CD4-positive, alpha-beta T cell treated with Interleukin-6 at 100 ng/mL for 8 hours (primary cell): ENCODE measurements around the gene CD7.

Source experiments
- DNase-seq: peaks from one replicate; pipeline ENCODE4 v3.0.0-alpha.2; 2020; ENCODE audit warnings: mixed read lengths, low spot score

CD7 gene

DNA sequence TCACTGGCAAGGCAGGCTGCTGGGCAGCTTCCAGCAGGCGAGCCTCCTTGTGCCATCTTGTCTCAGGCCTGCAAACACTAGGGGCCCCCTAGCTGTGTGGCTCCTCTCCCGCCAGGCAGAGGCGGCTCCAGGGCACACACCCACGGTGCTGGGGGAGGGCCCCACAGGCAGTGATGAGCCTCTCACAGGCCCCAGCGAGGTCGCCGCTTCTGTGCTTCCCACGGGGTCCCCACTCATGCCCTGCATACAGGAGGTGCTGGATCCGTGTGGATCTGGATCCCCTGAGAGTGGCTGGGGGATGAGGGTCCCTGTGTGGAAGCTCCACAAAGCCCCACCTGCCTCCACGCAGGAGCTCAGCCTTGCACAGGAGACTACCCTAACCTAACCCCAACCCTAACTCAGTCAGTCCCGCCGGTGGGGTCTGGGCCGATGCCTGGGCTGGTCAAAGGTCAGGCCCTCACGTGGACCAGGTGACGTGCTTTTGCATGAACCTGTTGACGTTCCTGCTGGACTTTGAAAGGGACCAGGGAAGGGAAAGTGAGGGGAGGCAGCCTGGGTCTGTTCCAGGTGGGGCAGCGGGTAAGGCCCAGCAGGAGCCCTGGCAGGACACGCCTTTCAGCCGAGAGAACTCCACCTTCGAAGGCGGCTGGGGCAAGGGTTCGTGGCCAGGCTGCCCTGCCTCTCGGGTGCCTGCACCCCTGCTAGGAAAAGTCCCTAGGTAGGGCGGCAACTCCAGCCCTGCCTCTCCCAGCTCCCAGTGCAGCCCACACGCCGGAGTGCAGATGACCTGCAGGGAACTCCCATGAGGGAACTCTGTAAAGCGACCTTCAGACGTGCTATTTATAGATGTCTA is 11.0 kb upstream of the CD7 start:
- no peak for DNase-seq

DNA sequence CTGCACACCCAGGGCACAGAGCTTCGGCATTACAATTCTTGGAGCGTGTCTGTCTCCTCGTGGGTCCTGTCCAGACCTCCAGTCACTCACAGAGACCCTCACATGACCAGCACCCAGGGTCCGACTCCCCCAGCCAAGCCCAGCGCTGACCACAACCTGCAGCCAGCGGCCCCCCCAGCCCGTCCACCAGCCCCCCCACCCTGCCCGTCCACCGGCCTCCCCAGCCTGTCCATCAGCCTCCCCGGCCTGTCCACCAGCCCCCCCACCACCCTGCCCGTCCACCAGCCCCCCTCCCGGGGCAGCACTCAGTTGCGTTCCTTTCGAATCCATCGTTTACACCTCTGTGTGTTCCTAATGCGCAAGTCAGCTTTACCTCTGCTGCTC is 10.3 kb upstream of the CD7 start:
- no peak for DNase-seq

DNA sequence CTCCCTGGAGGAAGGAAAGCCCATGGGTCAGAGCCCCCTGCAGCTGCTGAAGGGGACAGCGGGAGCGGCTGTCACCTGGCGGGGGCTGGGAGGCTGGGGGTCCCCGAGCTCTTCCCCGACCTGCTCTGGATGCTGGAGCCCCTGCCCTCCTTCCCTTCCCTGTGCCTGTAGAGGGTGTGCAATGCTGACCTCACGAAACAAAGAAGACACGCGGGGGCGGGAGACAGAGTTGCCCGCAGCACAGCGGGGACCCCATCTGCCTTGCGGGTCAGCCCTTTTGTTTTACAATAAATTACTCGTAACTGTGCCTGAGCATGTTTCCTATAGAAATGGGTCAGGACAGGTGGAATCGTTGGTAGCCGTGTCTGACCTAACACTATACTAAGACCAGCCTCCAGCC is 9.9 kb upstream of the CD7 start:
- no peak for DNase-seq

DNA sequence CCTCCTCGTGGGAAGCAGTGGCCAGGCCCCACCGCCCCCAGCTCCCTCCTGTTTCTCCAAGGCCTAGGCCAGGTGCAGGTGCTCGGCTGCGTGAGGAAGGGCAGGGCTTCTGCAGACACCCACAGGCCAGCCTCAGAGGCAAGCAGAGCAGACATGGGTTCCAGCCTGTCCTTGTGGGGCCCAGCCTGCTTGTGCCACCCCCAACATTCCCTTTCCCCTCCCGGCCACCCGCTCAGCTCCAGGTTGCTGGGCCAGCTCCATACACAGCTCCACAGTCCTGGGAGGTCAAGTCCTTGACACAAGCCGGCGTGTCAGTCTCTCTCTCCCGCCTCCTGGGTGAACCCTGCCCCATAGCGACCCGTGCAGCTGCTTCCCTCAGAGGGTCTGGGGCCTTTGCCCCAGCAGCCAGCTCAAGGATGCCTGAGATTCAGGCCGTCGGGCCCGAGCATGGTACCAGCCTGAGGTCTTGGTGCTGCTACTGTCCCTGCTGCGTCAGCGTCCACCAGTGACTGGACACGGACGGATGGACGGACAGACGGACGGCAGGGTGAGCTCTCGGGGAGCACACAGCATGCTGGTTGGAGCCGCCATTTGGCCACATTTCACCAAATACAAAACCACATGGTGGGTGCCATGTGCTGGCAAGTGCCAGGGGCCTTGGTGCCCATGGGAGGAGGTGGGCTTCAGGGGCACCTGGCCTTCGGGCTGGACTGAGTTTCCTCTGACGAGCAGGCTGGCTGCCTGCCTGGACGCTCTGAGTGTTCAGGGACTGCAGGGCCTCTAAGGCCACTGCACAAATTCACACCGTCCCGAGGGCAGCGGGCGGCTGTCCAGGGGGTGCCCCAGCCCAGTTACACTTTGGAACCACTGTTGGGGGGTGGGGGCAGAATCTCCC is 8.1 kb upstream of the CD7 start:
- DNase-seq, result no peak

DNA sequence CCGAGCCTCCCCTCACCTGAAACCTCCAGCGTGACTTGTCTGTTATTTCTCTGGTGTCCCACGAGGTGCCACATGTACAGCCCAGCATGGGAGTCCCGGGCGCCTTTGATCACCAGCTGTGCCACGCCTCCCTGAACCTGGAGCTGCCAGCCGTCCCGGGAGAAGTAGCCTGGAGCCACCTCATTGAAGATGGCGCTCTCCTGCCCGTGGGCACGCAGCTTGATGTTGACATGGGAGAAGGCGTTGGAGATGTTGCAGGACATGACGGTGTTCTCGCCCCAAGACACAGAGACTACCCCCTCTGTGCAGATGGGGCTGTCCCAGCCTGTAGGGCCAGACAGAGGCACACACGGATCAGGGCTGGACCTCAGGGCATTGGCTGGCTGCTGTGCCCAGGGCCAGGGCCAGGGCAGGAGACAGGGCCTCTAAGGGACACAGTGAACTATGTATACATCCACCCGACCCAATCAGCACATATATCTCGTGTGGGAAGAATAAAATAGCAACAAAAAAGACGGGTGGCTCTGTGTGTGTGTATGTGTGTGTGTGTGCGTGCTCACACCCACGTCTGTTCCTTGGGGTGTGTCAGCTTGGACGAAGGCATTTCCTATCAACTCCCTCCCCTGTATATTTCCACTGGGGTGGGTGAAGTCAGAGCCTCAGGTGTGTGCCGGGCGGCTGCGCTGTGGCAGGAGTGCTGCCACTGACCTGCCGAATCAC is 7.3 kb upstream of the CD7 start:
- no peak for DNase-seq

DNA sequence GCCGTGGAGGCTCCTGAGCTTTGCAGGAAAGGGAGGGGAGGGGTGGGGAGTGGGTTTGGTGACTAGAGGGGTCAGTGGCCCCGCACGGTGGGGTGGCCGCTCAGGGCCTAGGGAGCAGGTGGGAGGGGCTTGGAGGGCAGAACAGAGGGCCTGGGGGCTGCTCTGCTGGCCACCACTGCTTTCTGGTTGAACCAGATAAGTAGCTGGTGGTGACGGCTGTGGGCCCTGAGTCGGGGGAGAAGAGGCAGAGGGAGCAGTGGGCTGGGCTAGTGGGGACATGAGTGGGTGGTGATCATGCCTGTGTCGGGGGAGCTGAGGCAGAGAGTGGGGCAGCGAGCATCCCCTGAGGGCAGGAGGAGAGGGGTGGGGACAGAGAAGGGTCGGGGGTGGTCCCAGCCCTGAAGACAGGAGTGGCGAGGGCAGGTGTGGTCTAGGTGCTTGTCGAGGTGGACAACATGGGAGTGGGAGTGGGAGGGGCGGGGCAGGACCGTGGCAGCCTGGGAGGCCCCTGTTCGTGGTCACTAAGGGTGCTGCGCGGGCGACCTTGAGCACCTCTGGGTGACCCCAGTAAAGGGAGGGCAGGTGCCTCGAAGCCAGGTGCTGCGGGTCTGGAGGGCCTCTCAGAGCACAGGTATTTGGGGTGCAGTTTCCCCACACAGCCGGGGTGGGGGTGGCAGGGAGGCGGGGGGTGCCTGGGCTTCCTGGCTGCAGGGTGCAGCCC is 6.3 kb upstream of the CD7 start:
- DNase-seq, result no peak

DNA sequence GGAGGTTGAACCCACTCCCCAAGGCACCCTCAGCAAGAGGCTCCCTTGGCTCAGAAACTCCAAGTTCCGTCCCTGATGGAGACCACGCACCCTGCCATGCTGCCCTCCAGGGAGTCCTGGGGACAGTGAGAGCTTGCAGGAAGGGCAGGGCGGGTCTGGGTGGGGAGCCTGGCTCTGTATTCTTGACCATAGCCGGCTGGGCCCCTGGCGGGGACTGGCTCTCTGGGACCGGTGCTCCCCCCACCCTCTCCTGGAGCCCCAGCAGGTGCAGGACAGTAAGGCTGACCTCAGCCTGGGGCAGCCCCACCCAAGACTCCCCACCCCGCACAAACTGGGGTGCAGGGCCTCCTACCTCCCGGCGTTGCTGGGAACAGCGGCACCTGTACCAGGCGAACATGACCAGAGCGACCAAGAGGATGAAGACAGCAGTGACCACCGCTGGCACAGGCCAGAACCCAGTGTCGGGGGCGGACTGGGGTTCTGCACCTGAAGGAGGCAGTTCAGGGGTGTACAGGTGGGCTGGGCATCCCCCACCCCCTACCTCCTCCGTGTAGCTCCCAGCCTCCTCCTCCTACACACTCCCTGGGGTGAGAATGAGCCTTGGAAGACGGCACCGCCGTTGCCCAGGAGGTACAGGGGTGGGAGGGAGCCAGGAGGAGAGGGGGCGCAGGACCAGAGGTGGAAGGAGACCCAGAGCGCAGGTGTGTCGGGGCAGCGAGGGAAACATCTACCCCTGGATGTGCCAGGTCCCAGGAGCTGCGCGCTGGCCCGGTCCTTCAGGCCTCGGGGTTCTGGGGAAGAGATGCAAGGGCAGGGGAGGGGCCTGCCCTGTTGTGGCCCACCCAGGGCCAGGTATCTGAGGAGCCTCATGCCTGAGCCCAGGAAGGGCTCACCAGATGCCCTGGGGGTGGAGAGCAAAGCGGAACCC is 5.4 kb upstream of the CD7 start:
- no peak for DNase-seq

DNA sequence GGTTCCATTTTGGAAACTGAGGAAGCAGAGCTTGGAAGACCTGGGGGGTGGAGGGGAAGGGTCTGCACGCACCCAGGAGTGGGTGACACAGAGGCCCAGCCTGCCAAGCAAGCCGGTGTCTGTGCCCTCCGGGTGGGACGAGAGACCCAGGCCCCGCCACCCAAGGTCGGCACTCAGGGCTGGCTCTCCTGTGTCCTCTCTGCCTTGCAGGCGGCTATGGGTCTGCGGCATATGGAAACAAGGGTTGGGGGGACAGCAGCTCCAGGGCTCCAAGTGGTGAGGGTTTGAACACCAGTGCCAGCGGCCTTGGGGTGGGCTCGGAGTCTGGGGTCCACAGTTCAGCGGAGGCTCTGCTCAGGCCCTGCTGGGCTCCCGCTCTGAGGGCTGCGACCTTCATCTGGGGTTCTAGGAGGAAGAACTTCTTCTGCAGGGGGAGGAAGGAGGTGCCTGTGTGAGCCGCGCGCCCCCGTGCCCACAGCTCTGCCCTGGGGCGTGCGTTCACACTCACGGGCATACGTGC is 4.6 kb upstream of the CD7 start:
- no peak for DNase-seq

DNA sequence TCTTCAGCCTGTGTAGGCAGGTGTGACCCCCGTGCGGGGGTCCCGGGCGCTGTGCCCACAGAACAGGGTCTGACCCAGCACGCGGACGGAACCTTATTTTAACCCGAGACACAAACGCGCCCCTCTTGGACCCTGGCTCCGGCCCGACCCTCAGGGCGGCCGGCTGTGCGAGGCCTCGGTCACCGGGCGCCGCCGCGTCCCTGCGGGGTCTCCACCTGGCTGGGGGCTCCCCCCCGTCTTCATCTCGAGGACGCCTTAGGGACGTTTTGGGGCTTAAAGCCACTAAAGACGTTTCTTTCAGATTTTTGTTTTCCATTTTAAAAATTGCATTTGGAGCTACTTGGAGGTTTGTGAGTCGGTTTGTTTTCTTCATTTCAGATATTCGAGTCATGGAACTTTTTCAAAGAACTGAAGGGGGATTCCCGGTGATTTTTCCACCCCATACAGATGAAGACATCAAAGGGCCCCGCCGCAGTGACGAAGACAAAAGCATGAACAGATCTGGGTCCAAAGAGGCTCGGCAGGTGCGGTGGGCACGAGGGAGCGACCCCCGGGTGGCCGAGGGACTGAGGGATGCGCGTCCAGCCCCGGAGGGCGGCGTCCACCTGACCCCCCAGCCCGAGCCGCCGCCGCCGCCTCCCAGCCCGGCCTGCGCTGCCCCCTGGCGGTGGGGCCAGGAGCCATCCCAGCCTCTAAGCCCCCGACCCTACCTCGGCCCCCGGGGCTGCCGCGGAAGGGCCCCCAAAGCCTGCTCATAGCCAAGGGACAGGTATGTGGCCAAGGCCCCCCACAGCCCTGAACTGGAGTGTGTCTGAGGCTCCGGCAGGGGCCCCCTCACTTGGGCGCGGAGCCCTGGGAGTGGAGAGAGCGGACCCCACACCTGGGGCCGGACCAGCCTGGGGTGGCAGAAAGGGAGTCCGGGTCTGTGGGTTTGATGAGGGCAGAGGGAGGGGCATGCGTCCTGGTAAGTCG is 3.8 kb upstream of the CD7 start:
- peak; percentile 49 for DNase-seq

DNA sequence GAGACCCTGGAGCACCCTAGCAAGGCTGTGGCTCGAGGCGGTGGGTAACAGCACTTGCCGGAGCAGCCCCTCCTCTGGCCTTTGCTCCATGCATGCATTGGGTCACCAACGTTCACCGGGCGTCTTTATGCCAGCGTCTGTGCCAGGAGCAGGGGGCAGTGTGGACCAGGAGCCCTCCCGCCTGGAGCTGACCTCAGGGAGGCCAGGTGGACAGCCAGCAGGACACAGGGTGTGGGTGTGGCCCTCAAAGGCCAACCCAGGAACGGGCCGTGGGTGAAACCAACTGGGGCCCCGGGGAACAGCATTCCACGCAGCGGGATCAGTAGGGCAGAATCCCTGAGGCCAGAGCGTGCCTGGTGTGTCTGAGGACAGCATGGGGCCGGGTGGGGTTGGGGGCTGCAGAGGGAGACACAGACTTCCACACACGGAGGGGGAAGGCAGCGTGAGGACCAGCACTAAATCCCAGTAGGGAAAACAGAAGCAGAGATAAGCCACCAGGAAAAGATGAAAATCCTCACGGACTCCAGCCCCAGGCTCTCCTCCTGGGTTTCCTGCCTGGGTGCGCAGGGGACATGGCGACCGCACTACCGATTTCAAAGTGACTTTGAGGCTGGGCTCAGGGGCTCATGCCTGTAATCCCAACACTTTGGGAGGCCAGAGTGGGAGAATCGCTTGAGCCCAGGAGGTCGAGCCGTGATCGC is 2.9 kb upstream of the CD7 start:
- DNase-seq, result no peak

DNA sequence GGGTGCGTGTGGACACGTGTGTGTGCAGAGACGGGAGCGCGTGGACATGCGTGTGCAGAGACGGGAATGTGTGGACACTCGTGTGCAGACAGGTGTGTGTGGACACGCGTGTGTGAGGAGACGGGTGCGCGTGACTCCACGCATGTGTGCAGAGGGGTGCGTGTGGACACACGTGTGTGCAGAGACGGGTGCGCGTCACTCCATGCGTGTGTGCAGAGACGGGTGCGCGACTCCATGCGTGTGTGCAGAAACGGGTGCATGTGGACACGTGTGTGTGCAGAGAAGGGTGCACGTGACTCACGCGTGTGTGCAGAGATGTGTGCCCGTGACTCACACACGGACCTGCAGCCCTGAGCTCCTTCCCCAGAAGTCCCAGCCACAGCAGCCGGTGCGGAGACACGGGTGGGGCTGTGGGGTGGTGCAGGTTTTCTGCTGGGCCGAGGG is 2.2 kb upstream of the CD7 start:
- DNase-seq, result no peak

DNA sequence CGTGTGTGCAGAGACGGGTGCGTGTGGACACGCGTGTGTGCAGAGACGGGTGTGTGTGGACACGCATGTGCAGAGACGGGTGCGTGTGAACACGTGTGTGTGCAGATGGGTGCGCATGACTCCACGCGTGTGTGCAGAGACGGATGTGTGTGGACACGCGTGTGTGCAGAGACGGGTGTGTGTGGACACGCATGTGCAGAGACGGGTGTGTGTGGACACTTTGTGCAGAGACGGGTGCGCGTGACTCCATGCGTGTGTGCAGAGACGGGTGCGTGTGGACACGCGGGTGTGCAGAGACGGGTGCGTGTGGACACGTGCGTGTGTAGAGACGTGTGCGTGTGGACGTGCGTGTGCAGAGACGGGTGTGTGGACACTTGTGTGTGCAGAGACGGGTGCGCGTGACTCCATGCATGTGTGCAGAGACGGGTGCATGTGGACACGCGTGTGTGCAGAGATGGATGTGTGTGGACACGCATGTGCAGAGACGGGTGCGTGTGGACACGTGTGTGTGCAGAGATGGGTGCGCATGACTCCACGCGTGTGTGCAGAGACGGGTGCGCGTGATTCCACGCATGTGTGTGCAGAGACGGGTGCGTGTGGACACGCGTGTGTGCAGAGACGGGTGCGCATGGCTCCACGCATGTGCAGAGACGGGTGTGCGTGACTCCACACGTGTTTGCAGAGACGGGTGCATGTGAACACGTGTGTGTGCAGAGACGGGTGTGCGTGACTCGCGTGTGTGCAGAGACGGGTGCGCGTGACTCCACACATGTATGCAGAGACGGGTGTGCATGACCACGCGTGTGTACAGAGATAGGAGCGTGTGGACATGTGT is 1.6 kb upstream of the CD7 start:
- no peak for DNase-seq

DNA sequence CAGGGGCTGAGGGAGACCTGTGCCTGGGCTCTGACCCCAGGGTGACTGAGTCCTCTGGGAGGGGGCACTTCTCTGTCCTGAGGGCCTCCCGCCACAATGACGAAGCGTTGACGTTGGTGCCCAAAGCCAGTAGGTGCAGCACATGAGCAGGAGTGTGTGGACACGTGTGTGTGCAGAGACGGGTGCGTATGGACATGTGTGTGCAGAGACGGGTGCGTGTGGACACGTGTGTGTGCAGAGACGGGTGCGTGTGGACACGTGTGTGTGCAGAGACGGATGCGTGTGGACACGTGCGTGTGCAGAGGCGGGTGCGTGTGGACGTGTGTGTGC is 726 bp upstream of the CD7 start:
- DNase-seq, result no peak

DNA sequence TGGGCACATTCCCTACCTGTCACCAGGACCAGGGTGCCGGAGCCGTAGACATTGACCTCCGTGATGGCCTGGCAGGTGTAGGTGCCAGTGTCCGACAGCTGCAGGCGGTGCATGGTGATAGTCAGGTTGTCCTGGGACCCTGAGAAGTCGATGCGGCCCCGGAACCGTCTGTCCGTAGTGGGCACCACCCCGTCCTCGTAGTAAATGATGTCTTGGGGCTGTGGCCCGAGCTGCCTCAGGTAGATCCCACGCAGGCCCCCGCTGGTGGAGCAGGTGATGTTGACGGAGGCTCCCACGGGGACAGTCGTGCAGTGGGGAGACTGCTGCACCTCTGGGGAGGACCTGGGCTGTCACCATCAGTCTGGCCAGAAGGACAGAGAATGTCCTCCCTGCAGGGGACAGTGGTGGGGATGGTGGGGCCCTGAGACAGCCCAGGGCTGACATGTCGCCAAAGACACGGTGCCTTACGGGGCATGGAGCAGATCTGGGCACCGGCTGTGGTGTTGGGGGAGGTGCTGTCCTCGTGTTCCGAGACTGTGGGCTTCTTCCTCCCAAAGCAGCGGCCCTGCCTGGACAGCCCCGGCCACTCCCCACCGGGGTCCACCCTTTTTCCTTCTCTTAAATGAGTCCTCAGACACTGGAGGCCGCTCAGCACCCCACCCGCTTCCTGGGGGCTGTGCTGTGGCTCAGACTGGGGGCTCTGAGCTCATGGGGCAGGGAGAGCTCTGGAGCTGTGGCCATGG is 586 bp downstream of the CD7 start:
- no peak for DNase-seq

DNA sequence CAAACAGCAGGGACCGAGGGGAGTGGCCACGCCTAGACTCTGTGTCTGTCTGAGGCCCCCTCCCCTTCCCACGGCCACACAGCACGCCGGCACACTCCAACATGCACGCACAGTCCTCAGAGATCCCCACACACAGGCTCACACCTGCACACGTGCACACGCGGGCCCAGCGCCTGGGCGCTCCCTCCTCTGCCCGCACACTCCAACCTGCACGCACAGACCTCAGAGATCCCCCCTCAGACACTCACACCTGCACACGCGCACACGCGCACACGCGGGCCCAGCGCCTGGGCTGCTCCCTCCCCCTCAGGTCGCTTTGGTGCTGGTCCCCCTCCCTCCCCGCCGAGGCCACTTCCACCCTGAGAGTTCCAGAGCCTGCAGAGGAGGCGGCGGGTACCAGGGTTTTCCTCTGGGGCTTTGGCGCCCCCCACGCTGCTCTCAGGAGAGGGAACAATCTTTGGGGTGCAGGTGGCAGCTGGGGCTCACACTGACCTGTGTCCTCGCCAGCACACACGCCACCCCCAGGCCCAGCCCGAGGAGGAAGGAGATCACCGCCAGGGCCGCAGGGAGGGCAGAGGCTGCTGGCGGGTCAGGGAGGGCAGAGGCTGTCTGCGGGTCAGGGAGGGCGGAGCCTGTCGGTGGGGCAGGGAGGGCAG is 1.6 kb downstream of the CD7 start:
- DNase-seq, result peak; percentile 71

DNA sequence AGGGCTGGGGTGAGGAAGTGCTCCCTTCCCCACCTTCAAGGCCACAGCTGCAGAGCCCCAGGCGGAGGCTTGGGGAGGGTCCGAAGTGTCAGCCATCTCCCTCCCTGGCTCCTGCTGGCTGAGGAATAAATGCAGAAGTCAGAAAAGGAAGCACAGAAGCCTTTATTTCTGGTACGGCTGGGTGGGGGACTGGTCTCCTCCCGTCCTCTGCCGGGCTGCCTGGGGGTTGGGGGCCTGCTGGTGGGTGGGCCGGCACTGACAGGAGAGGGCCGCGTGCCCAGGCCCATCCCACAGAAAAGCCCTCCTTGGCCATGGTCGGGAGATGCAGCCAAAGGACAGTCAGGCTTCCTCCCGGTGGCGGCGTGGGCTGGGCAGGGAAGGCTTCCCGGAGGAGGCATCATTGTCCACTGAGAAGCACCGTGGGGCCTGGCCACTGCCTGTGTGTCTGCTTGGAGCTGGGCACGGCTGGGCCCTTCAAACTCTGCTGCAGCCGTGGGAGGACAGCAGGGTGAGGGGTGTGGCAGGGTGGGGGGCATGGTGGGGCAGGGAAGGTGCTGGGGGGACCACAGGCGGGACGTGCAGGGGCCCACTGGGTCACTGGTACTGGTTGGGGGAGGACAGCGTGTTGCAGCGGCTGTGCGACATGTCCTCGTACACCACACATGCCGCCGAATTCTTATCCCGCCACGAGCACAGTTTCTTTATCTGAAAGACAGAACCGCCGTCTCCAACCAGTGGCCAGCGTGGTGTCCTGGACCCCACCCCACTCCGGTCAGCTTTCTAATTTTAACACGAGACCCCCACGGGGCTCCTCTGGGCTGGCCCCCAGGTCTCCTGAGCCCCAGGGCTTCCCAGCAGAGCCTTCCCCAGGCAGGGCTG is 2.4 kb downstream of the CD7 start:
- no peak for DNase-seq
